ENCODE results near the gene SCEL. TPM values are rescaled to one million over a fixed set of nuclear protein-coding genes. Genes with fewer than 3 reads are reported as not detected.

Gene SCEL
- total RNA-seq, 4 donors from 2014 or later: not detected

- Histone ChIP-seq H3K27me3 (no peaks in the 10 kb centered on the region), H3K4me3 (no peak overlapping the region), H3K36me3 (no peaks in the 10 kb centered on the region), H3K4me1 (no peaks in the 10 kb centered on the region), H3K9me3 (no peaks in the 10 kb centered on the region), H3K27ac (no peak overlapping the region)
- no peak for DNase-seq
- no peak for ATAC-seq
- in situ Hi-C loops (cut with MboI; ENCODE audit: low sequenced_read_pairs in 4 of 4): no loop called here
- TF ChIP-seq CTCF (IDR thresholded peaks at IDR 0.05 in 4 of 5, conservative IDR thresholded peaks at IDR 0.05 in 1 of 5) (peak in 1 of 5 experiments; percentile 20), POLR2A (IDR thresholded peaks at IDR 0.05) (no peak)
- intact Hi-C loops (cut with DNase I; ENCODE audit: low total_unique reads): no loop called here
Observed at GRCh38 chr13:77565635-77566034, 30.1 kb downstream of the SCEL start.

GRCh38 chr13:77571956-77572355, 36.5 kb downstream of the SCEL start:
- DNase-seq: no peak
- TF ChIP-seq POLR2A (IDR thresholded peaks at IDR 0.05) (no peak), CTCF (IDR thresholded peaks at IDR 0.05 in 4 of 5, conservative IDR thresholded peaks at IDR 0.05 in 1 of 5) (no peak)
- ATAC-seq: no peak
- no peaks in the 10 kb centered on the region for H3K9me3 ChIP-seq
- no peaks in the 10 kb centered on the region for H3K36me3 ChIP-seq
- H3K27ac ChIP-seq: no peak overlapping the region
- intact Hi-C loops (cut with DNase I; ENCODE audit: low total_unique reads): no loop called here
- in situ Hi-C loops (cut with MboI; ENCODE audit: low sequenced_read_pairs in 4 of 4): no loop called here
- no peak overlapping the region for H3K4me3 ChIP-seq
- no peaks in the 10 kb centered on the region for H3K4me1 ChIP-seq
- no peaks in the 10 kb centered on the region for H3K27me3 ChIP-seq

- intact Hi-C loops (cut with DNase I; ENCODE audit: low total_unique reads): no loop called here
Observed at GRCh38 chr13:77574096-77574495, 38.6 kb downstream of the SCEL start.

GRCh38 chr13:77579959-77580358, 44.5 kb downstream of the SCEL start:
- no peak overlapping the region for H3K27ac ChIP-seq
- TF ChIP-seq POLR2A (IDR thresholded peaks at IDR 0.05) (no peak), CTCF (IDR thresholded peaks at IDR 0.05 in 4 of 5, conservative IDR thresholded peaks at IDR 0.05 in 1 of 5) (no peak)
- no peaks in the 10 kb centered on the region for H3K4me1 ChIP-seq
- in situ Hi-C loops (cut with MboI; ENCODE audit: low sequenced_read_pairs in 4 of 4) (no loop called here), intact Hi-C loops (cut with DNase I; ENCODE audit: low total_unique reads) (no loop called here)
- H3K9me3 ChIP-seq: no peaks in the 10 kb centered on the region
- H3K36me3 ChIP-seq: no peaks in the 10 kb centered on the region
- no peak overlapping the region for H3K4me3 ChIP-seq
- ATAC-seq (no peak), DNase-seq (no peak)
- no peaks in the 10 kb centered on the region for H3K27me3 ChIP-seq

More at GRCh38 chr13:77574096-77574495, 38.6 kb downstream of the SCEL start:
- H3K9me3 ChIP-seq: no peaks in the 10 kb centered on the region
- no peak overlapping the region for H3K27ac ChIP-seq
- H3K4me3 ChIP-seq: no peak overlapping the region
- DNase-seq: no peak
- in situ Hi-C loops (cut with MboI; ENCODE audit: low sequenced_read_pairs in 4 of 4): no loop called here
- TF ChIP-seq POLR2A (IDR thresholded peaks at IDR 0.05) (no peak), CTCF (IDR thresholded peaks at IDR 0.05 in 4 of 5, conservative IDR thresholded peaks at IDR 0.05 in 1 of 5) (no peak)
- no peak for ATAC-seq
- H3K27me3 ChIP-seq: no peaks in the 10 kb centered on the region
- no peaks in the 10 kb centered on the region for H3K4me1 ChIP-seq
- H3K36me3 ChIP-seq: no peaks in the 10 kb centered on the region

- H3K4me1 ChIP-seq: no peaks in the 10 kb centered on the region
- no peak for ATAC-seq
- H3K27ac ChIP-seq: no peak overlapping the region
- in situ Hi-C loops (cut with MboI; ENCODE audit: low sequenced_read_pairs in 4 of 4) (no loop called here), intact Hi-C loops (cut with DNase I; ENCODE audit: low total_unique reads) (no loop called here)
- TF ChIP-seq CTCF (IDR thresholded peaks at IDR 0.05 in 4 of 5, conservative IDR thresholded peaks at IDR 0.05 in 1 of 5) (no peak), POLR2A (IDR thresholded peaks at IDR 0.05) (no peak)
- DNase-seq: no peak
- H3K4me3 ChIP-seq: no peak overlapping the region
- H3K27me3 ChIP-seq: no peaks in the 10 kb centered on the region
- no peaks in the 10 kb centered on the region for H3K36me3 ChIP-seq
- H3K9me3 ChIP-seq: no peaks in the 10 kb centered on the region
Observed at GRCh38 chr13:77580748-77581147, 45.2 kb downstream of the SCEL start.

Data from gastrocnemius medialis (tissue), 4 donors.